ENCODE data around the gene FMN1. TPM values are rescaled to one million over a fixed set of nuclear protein-coding genes. Genes with fewer than 3 reads are reported as not detected.

The FMN1 gene
- polyA plus RNA-seq, 1 experiment: 3.7 TPM

GRCh38 chr15:32993285-32993684 is 201.2 kb downstream of the FMN1 start:
- no peak overlapping the region for H3K27ac ChIP-seq (ENCODE audit: low read depth, low read length)
- ChIA-PET POLR2A (interaction anchor here (0.6 kb wide), 1 partner anchor 174 kb away, joined by 3 read pairs; no protein-coding TSS in a partner anchor), CTCF (interaction anchor here (0.7 to 6.0 kb wide), 22 partner anchors 9 to 350 kb away, joined by 3 to 153 read pairs (median 4); no protein-coding TSS in a partner anchor)
- no peaks in the 10 kb centered on the region for H3K9me3 ChIP-seq (ENCODE audit: control insufficient read depth, insufficient read depth, low read length)
- no peak overlapping the region for H3K4me3 ChIP-seq (ENCODE audit: low read depth, low read length)
- no peaks in the 10 kb centered on the region for H3K27me3 ChIP-seq (ENCODE audit: control insufficient read depth, insufficient read depth, low read length)
- DNase-seq (ENCODE audit: low read depth, low spot score): no peak
- peak; percentile 50 for TF ChIP-seq CTCF (IDR thresholded peaks at IDR 0.05; ENCODE audit: low read depth, low read length)

GRCh38 chr15:32991619-32992111 is 202.8 kb downstream of the FMN1 start:
- CTCF ChIA-PET: interaction anchor here (2.6 kb wide), 1 partner anchor 329 kb away, joined by 11 read pairs; no protein-coding TSS in a partner anchor
- no peak for DNase-seq (ENCODE audit: low read depth, low spot score)

GRCh38 chr15:32990071-32990470 is 204.4 kb downstream of the FMN1 start:
- Histone ChIP-seq H3K4me3 (ENCODE audit: low read depth, low read length) (no peak overlapping the region), H3K9me3 (ENCODE audit: control insufficient read depth, insufficient read depth, low read length) (no peaks in the 10 kb centered on the region), H3K27ac (ENCODE audit: low read depth, low read length) (no peak overlapping the region), H3K27me3 (ENCODE audit: control insufficient read depth, insufficient read depth, low read length) (no peaks in the 10 kb centered on the region)
- CTCF ChIA-PET: interaction anchor here (1.6 to 2.6 kb wide), 2 partner anchors 328 to 341 kb away, joined by 5 to 11 read pairs; no protein-coding TSS in a partner anchor
- no peak for TF ChIP-seq CTCF (IDR thresholded peaks at IDR 0.05; ENCODE audit: low read depth, low read length)
- DNase-seq (ENCODE audit: low read depth, low spot score): no peak
- POLR2A ChIA-PET: no interaction called here

More at GRCh38 chr15:32991619-32992111, 202.8 kb downstream of the FMN1 start:
- no peak for TF ChIP-seq CTCF (IDR thresholded peaks at IDR 0.05; ENCODE audit: low read depth, low read length)
- H3K4me3 ChIP-seq (ENCODE audit: low read depth, low read length): no peak overlapping the region
- no peaks in the 10 kb centered on the region for H3K27me3 ChIP-seq (ENCODE audit: control insufficient read depth, insufficient read depth, low read length)
- POLR2A ChIA-PET: no interaction called here
- H3K27ac ChIP-seq (ENCODE audit: low read depth, low read length): no peak overlapping the region
- H3K9me3 ChIP-seq (ENCODE audit: control insufficient read depth, insufficient read depth, low read length): no peaks in the 10 kb centered on the region

- H3K4me3 ChIP-seq (ENCODE audit: low read depth, low read length): no peak overlapping the region
- ChIA-PET POLR2A (no interaction called here), CTCF (interaction anchor here (1.0 to 1.6 kb wide), 4 partner anchors 10 to 325 kb away, joined by 3 to 4 read pairs (median 4); no protein-coding TSS in a partner anchor)
- DNase-seq (ENCODE audit: low read depth, low spot score): no peak
- no peaks in the 10 kb centered on the region for H3K9me3 ChIP-seq (ENCODE audit: control insufficient read depth, insufficient read depth, low read length)
- TF ChIP-seq CTCF (IDR thresholded peaks at IDR 0.05; ENCODE audit: low read depth, low read length): no peak
- H3K27me3 ChIP-seq (ENCODE audit: control insufficient read depth, insufficient read depth, low read length): no peaks in the 10 kb centered on the region
- no peak overlapping the region for H3K27ac ChIP-seq (ENCODE audit: low read depth, low read length)
Measured at GRCh38 chr15:32987067-32987466, 207.4 kb downstream of the FMN1 start.

- ChIA-PET CTCF (interaction anchor here (1.0 to 1.6 kb wide), 2 partner anchors 146 to 324 kb away, joined by 3 to 4 read pairs; no protein-coding TSS in a partner anchor), POLR2A (interaction anchor here (0.5 to 1.4 kb wide), 5 partner anchors 66 to 263 kb away, joined by 3 to 8 read pairs (median 3); no protein-coding TSS in a partner anchor)
- Histone ChIP-seq H3K4me3 (ENCODE audit: low read depth, low read length) (no peak overlapping the region), H3K27ac (ENCODE audit: low read depth, low read length) (no peak overlapping the region), H3K27me3 (ENCODE audit: control insufficient read depth, insufficient read depth, low read length) (no peaks in the 10 kb centered on the region), H3K9me3 (ENCODE audit: control insufficient read depth, insufficient read depth, low read length) (no peaks in the 10 kb centered on the region)
- peak; percentile 43 for DNase-seq (ENCODE audit: low read depth, low spot score)
- no peak for TF ChIP-seq CTCF (IDR thresholded peaks at IDR 0.05; ENCODE audit: low read depth, low read length)
Measured at GRCh38 chr15:32986147-32986546, 208.4 kb downstream of the FMN1 start.

Data from AG04450 (cell line).